NCI-H69 (cell line): ENCODE measurements around the gene U2AF2.

Source experiments
- DNase-seq: peaks from one replicate; lab custom pipeline; 2025; lab: John Stamatoyannopoulos, UW

Gene U2AF2

DNA sequence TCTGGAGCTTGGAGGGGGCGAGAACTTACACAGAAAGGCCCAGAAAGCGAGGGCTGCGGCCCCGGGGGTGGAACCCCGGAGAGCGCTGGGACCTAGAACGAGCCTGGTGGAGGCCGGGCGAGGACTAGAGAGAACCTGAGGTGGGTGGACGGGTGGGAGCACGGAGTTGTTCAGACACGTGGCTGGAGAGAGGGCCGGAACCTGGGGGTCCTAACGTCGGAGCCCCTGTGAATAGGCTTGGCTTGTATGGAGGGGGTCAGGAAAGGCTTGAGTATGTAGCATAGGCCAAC is 11.0 kb upstream of the U2AF2 start:
- DNase-seq: no peak

DNA sequence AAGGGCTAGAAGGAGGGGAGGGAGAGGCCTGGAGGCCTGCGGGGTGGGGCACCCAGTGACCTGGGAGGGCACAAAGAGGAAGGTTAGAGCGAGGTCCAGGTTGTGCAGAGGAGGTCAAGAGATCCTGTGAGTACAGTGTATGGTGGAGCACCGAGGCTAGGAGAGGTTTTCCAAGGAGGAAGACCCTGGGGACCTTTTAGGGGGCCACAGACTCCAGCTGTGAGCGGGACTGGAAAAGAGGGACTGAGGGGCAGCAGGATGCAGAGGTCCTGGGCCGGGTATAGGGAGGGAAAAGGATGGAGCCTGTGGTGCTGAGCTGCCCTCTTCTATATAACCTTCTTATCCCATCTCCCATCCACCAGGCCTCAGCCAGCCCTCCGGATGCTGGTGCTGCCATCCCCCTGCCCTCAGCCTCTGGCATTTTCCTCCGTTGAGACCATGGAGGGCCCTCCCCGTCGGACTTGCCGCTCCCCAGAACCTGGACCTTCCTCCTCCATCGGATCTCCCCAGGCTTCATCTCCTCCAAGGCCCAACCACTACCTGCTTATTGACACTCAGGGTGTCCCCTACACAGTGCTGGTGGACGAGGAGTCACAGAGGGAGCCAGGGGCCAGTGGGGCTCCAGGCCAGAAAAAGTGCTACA is 10.5 kb upstream of the U2AF2 start:
- DNase-seq: no peak

DNA sequence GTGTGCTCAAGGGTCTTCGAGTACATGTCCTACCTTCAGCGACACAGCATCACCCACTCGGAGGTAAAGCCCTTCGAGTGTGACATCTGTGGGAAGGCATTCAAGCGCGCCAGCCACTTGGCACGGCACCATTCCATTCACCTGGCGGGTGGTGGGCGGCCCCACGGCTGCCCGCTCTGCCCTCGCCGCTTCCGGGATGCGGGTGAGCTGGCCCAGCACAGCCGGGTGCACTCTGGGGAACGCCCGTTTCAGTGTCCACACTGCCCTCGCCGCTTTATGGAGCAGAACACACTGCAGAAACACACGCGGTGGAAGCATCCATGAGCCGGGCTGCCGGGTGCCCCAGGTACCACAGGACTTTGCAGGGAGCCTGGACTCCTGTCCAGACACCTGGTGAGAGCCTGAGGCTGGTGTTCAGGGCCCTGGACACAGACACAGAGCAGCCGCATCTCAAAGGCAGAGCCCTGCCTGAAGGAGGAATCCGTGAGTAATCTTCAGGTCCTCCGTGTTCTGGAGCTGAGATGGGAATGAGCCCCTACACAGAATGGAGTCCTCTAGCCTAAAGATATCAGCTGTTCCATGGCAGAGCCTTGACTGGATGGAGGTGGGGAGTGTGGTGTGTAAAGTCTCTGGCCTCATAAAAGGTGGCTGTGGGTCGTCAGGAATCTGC is 9.9 kb upstream of the U2AF2 start:
- no peak for DNase-seq

DNA sequence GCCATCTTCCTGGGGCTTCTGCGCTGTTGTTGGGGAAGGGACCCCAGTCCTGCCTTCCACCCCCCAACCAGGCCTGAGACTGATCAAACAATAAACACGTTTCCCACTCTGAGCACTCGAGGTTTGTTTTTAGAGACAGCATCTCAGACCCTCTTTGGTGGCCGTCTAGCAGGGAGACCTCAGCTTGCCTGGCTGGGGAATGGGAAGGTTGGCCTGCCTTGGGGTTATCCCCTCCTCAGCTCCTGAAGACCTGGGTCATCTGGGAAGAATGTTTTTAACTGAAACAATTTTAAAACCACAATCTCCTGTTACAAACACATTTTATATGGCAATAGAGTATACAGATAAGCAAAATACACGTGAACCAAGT is 9.3 kb upstream of the U2AF2 start:
- DNase-seq: no peak

DNA sequence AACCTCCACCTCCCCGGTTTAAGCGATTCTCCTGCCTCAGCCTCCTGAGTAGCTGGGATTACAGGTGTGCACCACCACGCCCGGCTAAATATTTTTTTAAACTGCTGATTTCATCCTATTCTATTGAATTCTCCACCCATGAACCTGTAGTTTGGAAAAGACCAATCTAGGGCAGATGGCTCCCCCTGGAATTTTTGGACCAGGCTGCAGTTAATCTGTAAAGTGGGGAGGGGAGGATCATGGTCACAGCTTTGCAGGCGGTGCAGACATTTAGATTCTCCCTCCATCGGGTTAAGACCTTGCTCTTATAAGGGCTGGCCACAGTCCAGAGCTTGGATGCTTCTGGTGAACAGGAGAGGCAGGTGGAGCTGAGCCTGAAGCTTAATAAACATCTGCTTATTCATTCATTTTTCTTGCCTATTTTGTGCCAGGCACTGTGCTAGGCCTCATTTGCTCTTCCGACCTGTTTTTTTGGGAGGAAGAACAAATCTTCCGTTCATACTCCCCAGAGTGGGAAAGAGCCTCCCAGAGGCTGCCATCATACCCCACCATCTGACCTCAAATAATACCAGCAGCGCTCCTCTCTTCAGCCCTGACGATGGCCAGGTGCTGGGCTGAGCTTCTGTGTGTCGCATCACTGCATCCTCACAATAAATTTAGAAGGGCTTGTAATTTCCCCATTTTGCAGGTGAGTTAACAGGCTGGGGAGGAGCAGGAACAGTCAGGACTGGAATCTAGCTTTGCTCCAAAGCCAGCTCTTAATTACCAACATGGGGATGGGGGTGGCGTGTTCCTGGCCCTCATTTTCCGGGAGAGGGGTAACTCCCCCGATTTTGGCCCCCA is 7.7 kb upstream of the U2AF2 start:
- DNase-seq: peak; percentile 62

DNA sequence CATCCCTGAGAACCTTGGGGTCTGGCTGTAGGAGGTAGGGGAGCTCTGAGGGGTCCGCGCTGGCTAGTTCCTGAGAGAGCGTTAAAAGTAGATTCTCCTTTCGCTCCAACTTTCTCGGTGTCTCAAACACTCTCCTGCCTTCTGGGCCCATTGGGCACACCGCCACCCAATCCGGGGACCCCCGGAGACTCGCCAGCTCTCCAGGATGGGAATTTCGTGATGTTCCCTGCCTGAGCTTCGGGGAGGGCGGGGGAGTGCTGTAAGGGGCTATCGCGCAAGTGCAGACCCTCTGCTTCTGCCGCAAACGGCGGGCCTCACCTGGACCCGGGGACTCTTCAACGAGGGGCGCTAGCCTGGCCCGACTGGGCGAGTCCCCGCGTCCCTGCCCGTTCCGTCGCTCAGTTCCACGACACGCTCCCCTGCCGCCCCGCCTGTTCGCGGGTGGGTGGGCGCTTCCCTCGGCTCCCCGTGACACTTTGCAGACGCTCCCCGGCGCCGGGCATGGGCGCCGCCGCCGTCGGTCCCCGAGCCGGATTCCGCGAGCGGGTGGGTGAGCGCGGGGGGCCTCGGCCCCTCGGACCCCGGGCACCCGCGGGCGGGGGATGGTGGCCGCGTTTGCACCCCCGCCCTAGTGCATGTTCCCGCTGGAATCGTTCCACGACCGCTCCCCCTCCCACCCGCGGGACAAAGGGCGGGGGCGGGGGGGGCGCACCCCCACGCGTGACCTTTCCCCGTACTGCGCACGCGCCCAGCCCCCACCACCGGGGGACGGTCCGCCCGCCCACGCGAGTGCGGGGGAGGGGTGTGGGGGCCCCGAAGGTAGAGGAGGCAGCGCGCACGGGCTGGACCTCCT is 6.9 kb upstream of the U2AF2 start, which contains the start of gene CCDC106:
Gene CCDC106, plus strand, starts transcription at position 481 of the 853 bp plus-strand sequence. CDS start 835 bp downstream, outside the sequence.
- DNase-seq: peak; percentile 91

DNA sequence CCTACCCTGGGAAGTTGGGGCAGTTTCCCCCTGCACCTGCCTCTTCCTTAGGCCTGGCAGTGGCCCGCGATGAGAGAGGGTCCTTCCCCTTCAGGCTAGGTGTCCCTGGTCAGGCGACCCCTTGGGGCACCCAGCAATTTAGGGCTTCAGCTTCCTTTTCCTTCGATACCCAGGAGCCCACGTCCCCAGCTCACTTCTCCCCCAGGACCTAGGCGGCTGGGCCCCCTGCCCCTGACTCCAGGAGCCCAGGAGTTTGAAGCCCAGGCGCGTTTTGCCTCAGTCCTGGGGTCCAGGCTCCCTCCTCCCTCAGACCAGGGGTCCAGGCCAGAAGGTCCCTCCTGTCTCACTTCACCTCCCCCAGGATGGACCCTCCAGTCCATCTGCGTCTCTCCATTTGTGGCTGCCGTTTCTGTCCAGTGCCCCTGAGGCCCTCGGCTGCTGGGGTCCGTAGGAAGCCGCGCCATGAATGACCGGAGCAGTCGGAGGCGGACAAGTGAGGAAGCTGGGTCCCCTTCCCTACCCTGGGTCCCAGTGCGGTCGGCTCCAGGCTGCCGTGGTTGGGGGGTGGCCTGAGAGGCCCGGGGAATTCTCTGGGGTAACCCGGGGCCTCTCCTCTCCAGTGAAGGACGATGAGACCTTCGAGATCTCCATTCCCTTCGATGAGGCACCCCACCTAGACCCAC is 6.1 kb upstream of the U2AF2 start:
- DNase-seq: no peak

DNA sequence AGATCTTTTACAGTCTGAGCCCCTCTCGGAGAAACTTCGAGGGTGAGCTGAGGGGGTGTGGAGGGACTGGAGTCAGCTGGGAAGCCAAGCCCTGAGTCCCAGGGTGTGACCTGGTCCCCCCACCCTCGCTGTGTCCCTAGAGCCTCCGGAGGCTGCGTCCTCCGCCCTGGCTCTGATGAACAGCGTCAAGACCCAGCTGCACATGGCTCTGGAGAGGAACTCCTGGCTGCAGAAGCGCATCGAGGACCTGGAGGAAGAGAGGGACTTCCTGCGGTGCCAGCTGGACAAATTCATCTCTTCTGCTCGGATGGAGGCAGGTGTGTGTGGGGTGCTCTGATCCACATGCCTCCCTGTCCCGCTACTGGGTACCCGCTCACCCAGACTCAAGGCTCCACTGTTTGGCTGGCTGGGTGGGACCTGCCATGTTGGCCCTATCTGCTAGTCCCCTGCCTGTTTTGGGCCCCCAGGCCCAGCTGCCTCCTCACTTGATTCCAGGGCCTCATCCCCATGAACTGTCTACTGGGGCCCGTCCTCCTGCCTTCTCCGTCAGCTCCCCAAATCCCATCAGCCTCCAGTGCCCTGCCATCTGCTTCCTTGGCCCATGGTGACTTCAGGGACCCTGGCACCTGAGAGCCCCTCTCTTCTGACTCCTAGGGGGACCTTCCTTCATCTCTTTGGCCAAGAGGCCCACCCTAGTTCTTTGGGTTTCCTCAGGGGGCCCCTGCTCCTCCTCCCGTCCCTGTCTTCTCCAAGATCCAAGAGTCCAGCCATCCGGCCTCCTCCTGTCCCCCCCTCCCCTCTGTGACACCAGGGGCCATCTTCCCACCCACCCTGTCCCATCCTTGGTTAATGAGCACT is 5.3 kb upstream of the U2AF2 start:
- no peak for DNase-seq

DNA sequence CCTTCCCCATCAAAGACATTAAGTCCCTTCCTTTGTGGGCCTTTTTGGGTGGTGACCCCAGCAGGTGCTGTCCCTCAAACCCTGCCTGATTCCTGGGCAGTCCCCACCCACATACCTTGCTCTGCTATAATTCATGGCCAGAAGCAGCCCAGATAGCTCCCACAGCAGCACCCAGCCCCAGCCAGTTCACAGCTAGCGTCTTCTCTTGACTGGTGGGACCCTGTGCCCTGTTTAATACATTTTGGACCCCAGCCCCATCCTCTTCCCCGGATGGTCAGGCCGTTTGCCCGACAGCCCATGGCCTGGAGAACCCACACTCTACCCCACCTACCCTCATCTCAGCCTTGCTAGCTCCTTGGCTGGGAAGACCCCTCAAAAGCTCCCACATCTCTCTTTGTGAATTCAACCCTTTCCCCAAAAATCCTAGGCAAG is 4.7 kb upstream of the U2AF2 start:
- no peak for DNase-seq

DNA sequence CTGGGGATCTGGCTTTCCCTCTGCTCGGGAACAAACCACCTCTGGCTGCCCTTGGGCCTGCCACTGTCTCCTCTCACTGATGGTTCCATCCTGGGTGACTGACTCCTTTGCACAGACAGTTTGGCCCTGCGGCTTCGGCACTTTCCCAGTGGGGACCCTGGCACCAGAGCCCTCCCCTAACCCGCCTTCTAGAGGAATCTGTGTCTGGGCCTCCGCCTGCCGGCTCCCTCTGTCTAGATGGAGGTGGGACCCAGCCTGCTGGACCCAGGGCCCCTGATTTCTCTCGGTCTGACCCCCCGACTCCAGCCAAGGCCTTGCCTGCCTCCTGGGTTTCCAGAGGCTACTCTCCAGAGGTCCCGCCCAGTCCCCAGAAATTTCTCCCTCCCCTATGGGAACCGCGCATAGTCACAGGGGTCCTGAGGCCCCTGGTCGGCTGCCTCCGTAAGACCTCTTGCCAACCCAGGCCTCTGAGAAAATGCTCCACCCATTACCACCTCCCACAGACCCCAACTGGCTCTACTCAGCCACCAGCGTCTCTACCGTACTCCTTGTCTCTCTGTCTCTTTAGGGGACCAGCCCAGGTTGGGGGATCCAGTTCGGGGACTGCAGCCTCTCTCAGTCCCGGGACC is 4.1 kb upstream of the U2AF2 start:
- DNase-seq: no peak

DNA sequence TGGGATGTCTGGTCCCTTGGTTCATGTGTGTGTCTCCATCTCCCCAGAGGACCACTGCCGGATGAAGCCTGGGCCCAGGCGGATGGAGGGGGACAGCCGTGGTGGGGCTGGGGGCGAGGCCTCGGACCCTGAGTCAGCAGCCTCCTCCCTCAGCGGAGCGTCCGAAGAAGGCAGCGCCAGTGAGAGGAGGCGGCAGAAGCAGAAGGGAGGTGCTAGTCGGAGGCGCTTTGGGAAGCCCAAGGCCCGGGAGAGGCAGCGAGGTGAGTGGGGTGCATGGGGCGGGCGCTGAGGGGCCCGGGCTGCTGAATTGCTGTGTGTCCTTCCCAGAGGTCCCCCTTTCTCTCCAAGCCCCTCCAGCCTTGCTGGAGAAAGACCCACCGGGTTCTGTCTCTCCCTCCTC is 3.6 kb upstream of the U2AF2 start:
- no peak for DNase-seq

DNA sequence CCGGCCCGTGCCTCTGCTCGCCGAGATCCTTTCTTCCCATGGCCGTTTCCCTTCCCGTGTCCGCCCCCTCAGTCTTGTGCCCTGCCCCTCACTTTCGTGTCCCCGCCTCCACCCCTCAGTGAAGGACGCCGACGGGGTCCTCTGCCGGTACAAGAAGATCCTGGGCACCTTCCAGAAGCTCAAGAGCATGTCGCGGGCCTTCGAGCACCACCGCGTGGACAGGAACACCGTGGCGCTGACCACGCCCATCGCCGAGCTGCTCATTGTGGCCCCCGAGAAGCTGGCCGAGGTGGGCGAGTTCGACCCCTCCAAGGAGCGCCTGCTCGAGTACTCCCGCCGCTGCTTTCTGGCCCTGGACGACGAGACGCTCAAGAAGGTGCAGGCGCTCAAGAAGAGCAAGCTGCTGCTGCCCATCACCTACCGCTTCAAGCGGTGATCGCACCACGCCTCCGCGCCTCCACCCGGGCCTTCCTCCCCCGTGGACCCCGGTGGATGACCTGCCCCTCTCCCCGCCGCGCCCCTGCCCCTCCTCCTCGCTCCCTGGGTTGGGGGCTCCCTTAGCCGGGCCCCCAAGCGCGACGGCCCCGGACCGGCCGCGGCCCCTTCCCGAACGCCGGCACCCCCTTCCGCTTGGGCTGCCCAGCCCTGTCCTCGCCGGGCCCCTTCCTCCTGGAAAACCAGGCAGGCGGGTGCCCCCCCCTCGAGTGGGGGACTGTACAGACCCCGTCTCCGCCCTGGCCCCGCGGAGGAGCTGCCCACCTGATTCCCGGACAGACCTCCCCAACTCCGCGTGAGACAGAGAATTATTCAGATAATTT is 2.3 kb upstream of the U2AF2 start:
- DNase-seq: no peak

DNA sequence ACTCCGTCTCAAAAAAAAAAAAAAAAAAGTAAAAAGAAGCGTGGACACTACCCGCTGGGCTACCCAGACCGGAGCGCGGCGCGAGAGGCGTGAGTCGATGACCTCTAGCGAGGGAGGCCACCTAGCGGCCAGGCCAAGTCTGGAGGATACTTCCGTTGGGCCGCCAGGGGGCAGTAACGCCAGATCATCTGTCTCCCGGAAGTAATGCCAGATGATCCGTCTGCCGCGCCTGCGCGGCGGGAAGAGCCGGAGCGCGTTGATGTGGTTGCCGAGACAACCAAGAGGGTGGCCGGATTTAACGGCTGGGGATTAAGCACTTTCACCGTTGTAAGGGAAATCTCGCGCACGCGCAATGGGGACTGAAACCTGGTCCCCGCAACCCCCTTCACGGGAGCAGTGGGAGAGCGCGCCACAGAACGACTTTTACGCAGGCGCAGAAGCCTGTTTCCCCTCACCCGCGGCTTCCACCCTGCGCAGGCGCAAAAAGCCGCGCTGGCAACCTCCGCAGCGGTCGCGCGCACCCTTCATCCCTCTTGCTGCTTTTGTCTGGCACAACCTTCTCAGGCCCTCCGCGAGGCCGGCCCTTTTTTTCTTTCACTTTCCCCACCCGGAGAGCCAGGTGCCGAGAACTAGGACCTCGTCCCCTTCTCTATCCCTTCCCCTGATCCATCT is 1.0 kb upstream of the U2AF2 start:
- peak; percentile 99 for DNase-seq

DNA sequence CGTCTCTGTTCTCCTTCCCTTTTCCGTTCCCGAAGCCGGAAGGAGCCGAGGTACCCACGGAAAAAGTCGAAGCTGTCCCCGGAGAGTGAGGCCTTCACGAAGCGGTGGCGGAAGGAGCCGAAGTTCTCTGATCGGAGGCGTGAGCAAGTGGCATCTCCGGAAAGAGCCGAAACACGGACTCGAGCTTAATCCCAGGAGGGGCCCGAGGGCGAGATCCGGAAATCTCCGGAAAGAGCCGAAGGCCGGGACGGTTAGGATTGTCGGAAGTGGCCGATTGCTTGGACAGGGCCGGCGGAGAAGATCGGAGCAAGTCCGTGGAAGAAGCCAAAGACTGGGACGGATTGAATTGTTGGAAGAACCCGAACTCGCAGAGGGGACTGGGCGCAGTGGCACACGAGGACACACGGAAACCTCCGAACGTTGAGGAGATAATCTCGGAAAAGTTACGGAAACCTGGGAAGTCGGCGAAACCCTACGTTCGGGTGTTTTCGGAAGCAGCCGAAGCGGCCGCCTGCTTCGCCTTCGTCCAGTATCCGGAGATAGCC is 440 bp upstream of the U2AF2 start:
- peak; percentile 99 for DNase-seq

DNA sequence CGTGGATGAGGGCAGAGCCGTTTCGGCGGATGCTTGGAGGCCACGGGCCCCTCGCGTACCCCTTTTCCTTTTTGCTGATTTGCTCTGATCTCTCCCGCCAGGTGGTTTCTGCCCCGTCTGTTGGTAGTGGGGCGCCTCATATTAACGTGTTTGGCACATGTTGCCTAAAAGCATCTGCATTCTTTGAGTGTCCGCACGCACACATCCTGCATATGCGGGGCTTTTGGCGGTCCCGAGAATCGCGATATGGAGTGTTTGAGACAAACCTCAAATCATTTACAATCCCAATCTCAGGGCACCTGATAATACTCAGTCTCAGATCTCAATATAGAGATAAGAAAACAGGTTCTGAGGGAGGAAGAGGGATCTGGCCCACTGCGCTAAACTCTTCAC is 809 bp downstream of the U2AF2 start:
- no peak for DNase-seq

DNA sequence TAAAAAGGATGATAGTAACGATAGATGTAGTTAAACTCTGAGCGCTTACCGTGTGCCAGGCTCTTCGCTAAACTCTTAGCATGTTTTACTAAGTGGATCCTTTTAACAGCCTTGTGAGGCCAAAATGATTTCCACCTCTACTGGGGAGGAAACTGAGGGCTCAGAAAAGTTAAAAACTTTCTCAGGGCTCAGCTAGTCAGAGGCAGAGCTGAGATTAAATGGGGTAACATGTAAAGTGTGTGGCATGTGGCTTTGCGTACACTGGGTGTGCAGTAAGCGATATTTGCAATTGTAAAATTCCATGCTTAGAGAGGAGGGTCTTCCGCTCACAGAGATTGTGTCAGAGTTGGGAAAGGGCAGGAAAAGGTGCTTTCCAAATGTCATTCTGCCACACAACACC is 1.7 kb downstream of the U2AF2 start:
- no peak for DNase-seq

DNA sequence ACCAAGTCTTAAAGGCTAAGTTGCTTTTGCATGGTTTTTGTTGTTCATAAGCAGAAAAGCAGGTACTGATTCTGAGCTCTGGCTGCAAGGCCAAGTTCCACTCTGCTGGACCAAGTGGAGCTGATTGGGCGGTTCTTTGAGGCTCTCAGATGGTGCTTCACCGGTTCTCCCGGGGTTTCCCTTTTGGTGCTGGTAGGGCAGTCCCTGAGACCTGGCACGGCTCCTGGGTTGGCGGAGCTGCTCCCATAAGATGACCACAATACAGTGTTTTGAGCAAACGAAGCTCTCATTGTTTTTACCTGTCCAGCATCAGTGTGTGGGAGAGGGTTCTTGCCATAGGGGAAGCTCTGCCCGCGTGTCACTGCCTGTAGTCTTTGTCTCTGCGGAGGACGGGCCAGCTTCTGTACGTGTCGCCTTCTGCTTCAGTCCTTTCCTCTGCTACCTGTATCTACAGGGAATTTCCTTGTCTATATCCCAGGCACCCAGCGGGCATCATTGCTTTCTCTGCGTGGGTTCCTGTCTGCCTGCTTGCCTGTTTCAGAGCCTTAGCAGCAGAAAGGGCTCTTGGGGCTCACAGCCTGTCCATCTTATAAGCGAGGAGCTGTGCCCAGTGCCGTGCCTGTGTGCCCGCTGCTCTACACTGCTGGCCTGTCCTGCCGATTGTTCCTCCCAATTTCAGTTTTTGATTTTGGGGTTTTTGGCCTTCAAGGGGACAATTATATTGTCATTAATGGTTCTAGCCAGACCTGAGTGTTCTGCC is 2.3 kb downstream of the U2AF2 start:
- DNase-seq: no peak
